Endothelial cell (in vitro differentiated cells): Measurements from ENCODE around the gene HDC. TPM values are rescaled to one million over a fixed set of nuclear protein-coding genes. Genes with fewer than 3 reads are reported as not detected.

Source experiments
- DNase-seq: peaks from one replicate; pipeline ENCODE4 v3.0.0; 2021; ENCODE audit warnings: low spot score
- H3K27ac Mint-ChIP-seq: one replicate; pipeline ENCODE4 v1.8.0; 2021; ENCODE audit warnings: mixed read lengths, inconsistent platforms; ENCODE audit not compliant: unreplicated experiment
- H3K27me3 Mint-ChIP-seq: one replicate; pipeline ENCODE4 v1.8.0; 2021; ENCODE audit warnings: mild to moderate bottlenecking, moderate library complexity, mixed read lengths, inconsistent platforms; ENCODE audit not compliant: unreplicated experiment
- H3K36me3 Mint-ChIP-seq: one replicate; pipeline ENCODE4 v1.8.0; 2021; ENCODE audit warnings: mild to moderate bottlenecking, low read depth, mixed read lengths, inconsistent platforms; ENCODE audit not compliant: unreplicated experiment
- H3K4me1 Mint-ChIP-seq: one replicate; pipeline ENCODE4 v1.8.0; 2021; ENCODE audit warnings: mild to moderate bottlenecking, mixed read lengths, inconsistent platforms; ENCODE audit not compliant: unreplicated experiment
- H3K4me3 Mint-ChIP-seq: one replicate; pipeline ENCODE4 v1.8.0; 2021; ENCODE audit warnings: mild to moderate bottlenecking, mixed read lengths, inconsistent platforms; ENCODE audit not compliant: unreplicated experiment
- H3K9me3 Mint-ChIP-seq: one replicate; pipeline ENCODE4 v1.8.0; 2021; ENCODE audit warnings: mixed read lengths, inconsistent platforms; ENCODE audit not compliant: unreplicated experiment
- CTCF ChIP-seq: fragments of 200-600 bp; sonication (generic); IDR thresholded peaks from one replicate; pipeline ENCODE4 v1.5.0; 2021; ENCODE audit warnings: antibody characterized with exemption; ENCODE audit not compliant: unreplicated experiment
- total RNA-seq: library from RNA; stranded (reverse); fragmentation: NEBNext Ultra II Directional; extraction: Animal tissue kit (Norgen Biotek cat#: 25700); gene quantifications from one replicate; pipeline ENCODE4 v1.2.1, GENCODE V29; 2021; ENCODE audit not compliant: unreplicated experiment

The HDC gene
- total RNA-seq, 1 donor from 2014 or later, result not detected

GRCh38 chr15:50192926-50193620, 72.5 kb downstream of the HDC start:
- Mint-ChIP-seq H3K9me3 (no peaks in the 10 kb centered on the region), H3K4me1 (peaks cover 5% of the 10 kb centered on the region), H3K27ac (no peak overlapping the region), H3K4me3 (no peak overlapping the region), H3K36me3 (no peaks in the 10 kb centered on the region), H3K27me3 (no peaks in the 10 kb centered on the region)
- TF ChIP-seq CTCF, result no peak
- DNase-seq, result no peak

GRCh38 chr15:50192164-50192563, 73.4 kb downstream of the HDC start:
- no peak overlapping the region for H3K4me3 Mint-ChIP-seq
- H3K4me1 Mint-ChIP-seq, result peaks cover 10% of the 10 kb centered on the region
- DNase-seq, result no peak
- H3K27ac Mint-ChIP-seq, result no peak overlapping the region
- no peaks in the 10 kb centered on the region for H3K36me3 Mint-ChIP-seq
- no peaks in the 10 kb centered on the region for H3K27me3 Mint-ChIP-seq
- no peak for TF ChIP-seq CTCF
- H3K9me3 Mint-ChIP-seq, result no peaks in the 10 kb centered on the region

Other genes with a start within 250 kb of the HDC start
- 45.8 TPM for gene ATP8B4, start 146.5 kb downstream of the HDC start, total RNA-seq
- 0.51 TPM for gene SLC27A2, start 83.5 kb downstream of the HDC start, total RNA-seq
- gene GABPB1, start 89.5 kb upstream of the HDC start, total RNA-seq, result 58.5 TPM
- gene USP8, start 158.7 kb upstream of the HDC start, total RNA-seq, result 50.4 TPM